ENCODE measurements around the gene NINL.
"Not testable (repeated sequence)": the region's sequence is repeated elsewhere in the genome, so short reads cannot be mapped to it uniquely, and the experiment has no call there.

NINL gene

DNA sequence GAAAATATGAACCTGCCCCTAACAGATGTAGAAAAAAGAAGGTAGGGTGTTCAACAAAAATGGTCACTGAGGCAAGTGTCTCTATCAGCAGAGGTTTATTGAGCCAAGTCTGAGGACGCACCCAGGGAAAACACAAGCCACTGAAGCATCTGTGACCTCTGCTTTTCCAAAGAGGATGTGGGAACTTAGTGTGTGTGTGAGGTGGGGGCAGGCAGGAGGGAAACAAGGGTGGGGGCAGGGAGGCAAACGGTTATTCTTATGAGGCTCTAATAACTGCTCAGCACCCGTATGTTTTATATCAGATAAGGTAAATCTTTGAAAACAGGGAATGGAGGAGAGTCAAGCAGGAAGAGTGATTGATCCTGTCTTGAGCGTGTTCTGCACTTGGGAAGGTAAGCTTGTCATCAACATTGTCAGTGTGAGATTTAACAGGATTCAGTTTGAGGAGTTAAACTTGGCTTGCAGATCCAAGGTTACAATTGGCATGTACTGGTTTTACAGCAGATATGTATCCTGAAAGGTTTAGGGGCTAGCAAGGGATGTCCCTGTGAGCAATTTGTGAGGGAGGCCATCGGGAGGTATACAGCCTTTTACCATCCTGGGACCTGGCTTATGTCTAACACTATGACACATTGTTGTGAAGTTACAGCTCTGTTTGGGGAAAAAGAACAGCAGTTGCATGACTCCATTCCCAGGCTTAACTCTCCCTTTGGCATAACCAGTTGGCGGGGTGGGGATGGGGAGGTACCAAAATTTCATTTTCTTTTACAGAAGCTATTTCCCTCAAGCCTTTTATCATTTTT is 33.7 kb downstream of the NINL start:
- no peak for DNase-seq (ENCODE audit: low read depth)

DNA sequence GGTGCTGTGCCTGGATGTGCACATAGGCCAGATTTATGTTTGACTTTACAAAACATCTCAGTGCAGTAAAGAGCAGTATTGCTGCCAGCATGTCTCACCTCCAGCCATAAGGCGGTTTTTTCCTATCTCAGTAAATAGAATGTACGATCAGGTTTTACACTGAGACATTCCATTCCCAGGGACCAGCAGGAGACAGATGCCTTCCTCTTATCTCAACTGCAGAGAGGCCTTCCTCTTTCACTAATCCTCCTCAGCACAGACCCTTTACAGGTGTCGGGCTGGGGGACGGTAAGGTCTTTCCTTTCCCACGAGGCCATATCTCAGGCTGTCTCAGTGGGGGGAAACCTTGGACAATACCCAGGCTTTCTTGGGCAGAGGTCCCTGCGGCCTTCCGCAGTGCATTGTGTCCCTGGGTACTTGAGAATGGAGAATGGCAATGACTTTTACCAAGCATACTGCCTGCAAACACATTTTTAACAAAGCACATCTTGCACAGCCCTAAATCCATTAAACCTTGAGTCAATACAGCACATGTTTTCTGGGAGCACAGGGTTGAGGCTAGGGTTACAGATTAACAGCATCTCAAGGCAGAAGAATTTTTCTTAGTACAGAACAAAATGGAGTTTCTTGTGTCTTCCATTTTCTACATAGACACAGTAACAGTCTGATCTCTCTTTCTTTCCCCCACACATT is 34.5 kb downstream of the NINL start:
- DNase-seq (ENCODE audit: low read depth): not testable (repeated sequence)

DNA sequence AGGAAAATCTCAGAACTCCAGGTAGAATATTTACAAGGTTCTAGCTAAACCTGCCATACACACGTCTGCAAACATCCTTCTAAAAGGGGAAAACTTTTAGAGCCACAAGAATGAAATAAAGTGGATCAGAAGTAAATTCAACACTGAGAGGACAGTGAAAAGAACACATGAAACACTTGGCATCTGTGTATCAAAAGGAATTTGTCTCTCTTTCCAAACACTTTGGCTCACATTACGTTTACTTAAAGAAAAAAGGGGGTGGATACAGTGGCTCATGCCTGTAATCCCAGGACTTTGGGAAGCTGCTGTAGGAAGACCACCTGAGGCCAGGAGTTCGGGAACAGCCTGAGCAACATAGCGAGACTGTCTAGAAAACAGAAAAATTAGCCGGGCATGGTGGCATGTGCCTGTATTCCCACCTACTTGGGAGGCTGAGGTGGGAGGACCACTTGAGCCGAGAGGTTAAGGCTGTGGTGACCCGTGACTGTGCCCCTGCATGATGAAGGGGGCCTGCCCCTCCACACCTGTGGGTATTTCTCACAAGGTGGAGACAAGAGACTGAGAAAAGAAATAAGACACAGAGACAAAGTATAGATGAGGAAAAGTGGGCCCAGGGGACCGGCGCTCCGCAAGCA is 35.4 kb downstream of the NINL start:
- no peak for DNase-seq (ENCODE audit: low read depth)

DNA sequence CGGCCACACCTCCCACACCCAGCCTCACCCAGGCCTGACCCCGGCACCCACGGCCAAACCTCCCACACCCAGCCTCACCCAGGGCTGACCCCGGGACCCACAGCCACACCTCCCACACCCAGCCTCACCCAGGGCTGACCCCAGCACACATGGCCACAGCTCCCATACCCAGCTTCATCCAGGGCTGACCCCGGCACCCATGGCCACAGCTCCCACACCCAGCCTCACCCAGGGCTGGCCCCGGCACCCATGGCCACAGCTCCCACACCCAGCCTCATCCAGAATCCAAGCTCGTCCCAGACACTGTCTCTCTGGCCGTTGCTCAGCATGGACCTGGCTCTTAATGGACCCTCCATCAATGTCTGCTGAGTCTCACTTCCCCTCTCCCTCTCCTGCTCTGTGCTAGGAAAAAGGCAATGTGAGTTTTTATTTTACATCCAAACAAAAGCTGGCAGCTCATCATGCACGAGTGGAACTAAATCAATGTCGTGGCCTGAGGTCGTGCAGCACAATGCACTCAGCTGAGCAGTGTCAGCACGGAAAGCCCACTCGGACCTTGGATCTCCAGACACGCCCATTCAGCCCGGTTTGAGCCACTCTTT is 36.1 kb downstream of the NINL start:
- DNase-seq (ENCODE audit: low read depth): no peak

DNA sequence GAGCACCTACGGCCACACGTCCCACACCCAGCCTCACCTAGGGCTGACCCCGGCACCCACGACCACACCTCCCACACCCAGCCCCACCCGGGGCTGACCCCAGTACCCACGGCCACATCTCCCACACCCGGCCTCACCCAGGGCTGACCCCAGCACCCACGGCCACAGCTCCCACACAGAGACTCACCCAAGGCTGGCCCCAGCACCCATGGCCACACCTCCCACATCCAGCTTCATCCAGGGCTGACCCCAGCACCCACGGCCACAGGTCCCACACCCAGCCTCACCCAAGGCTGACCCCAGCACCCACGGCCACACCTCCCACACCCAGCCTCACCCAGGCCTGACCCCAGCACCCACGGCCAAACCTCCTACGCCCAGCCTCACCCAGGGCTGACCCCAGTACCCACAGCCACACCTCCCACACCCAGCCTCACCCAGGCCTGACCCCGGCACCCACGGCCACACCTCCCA is 36.7 kb downstream of the NINL start:
- DNase-seq (ENCODE audit: low read depth): no peak

DNA sequence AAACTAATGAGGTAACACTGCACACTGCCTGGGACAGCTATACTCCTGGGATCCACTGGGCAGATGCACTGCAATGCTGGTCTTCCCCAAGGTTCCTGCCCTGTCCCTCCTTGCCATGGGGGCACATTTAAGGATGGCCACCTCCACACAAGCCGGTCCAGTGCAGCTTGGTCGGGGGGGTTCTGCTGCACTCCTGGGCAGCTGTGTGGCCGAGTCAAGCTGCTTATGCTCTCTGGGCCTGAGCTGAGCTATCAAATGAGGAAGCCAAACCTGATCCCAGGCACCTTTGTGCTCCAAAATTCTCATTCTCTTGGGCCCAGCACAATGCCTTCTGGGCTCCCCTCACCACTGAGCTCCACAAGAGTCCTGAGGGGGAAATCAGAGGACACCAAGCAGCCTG is 37.3 kb downstream of the NINL start:
- DNase-seq (ENCODE audit: low read depth): no peak

DNA sequence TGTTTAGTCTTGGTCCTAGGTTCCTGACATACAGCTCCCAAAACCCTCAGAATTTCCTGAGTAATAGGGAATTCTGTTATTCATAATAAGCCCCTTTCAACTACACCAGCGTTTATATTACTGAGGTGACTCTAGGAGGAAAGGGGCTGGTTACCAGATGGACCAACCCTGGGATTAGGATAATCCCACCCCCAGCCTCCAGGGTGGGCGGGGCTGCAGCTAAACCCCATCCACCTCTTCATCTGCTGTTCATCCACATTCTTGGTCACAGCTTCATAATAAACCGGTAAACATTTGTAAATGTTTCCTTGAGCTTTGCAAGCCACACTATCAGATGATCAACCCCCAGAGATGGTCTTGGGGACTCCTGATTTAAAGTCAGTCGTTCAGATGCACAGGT is 38.3 kb downstream of the NINL start:
- DNase-seq (ENCODE audit: low read depth): no peak

DNA sequence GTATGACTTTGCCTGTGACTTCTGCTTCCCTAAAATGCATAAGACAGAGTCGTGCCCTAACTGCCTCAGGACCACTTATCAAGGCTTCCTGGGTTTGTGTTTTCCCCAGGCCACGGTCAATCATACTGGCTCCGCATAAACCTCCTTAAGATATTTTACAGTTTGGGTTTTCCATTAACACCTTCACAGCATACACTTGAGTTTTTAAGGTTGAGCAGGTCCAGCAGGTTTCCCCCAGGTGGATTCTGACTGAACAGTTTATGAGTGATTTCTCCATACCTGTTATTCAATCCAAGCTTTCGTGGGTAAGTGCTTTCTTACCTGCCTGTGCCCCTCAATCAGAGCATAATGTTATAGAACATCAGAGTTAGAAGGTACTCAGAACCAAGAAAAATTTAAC is 39.3 kb downstream of the NINL start:
- no peak for DNase-seq (ENCODE audit: low read depth)

DNA sequence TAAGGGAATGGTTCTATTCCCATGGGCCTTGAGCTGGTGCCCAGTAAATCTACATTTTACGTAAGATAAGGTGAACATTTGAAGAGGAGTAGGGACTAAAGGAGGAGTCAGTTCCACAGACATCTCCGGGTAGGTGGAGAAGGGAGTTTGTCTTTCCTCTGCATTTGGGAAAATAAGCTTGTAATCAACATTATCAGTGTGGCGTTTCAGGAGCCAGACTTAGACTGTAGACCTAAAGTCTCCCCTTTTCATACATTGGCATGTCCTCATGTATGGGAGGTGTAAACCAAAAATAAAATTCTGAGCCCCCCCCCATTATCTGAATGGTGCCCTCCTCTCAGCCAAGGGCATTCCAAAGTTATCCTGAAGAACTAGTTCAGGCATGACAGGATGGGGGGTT is 40.2 kb downstream of the NINL start:
- no peak for DNase-seq (ENCODE audit: low read depth)

DNA sequence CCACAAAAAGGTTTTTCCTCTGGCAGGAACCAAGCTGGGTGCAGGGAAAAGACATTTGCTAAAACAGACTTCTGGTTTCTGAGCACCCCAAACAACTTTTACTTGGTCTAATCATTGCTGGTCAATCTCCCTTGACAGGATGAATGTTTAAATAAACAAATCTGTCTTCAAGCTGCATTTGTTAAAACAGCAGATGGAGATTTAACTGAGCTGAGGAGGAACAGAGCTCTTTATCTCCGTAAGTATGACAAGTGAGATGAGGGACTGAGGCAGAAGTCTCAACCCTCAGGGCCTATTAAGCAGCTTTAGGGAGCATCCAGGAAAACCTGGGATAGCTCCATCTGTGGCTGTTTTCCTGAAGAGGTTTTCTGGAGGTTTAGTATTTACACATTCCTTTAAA is 40.6 kb downstream of the NINL start:
- no peak for DNase-seq (ENCODE audit: low read depth)

DNA sequence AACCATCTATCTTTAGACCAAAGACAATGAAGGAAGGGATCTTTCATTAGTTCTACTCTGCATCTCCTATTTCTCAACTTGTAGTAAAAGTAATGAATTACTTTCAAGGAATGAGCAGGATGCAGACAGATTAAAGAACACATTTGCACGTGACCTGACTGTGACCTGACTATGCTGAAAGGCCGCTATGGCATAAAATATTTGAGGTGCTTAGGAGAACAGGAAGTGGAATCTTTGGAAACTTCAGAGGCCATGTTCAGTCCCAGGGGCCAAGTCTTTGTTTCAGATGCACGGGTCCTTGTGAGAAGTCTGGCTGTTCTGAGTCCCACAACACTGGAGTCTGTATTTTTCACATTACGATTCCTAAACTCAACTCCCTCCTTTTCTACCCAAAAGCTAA is 41.0 kb downstream of the NINL start:
- DNase-seq (ENCODE audit: low read depth): no peak

DNA sequence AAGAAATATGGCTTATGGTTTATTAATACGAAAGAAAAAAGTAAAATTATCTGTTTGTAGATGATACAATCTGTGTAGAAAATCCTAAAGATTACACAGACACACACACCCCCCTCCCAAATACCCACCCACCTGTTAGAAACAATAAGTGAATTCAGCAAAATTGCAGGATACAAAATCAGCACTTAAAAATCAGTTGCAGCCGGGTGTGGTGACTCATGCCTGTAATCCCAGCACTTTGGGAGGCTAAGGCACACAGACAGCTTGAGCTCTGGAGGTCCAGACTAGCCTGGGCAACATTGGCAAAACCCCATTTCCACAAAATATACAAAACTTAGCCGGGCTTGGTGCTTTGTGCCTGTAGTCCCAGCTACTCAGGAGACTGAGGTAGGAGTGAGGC is 42.3 kb downstream of the NINL start:
- DNase-seq (ENCODE audit: low read depth): no peak

DNA sequence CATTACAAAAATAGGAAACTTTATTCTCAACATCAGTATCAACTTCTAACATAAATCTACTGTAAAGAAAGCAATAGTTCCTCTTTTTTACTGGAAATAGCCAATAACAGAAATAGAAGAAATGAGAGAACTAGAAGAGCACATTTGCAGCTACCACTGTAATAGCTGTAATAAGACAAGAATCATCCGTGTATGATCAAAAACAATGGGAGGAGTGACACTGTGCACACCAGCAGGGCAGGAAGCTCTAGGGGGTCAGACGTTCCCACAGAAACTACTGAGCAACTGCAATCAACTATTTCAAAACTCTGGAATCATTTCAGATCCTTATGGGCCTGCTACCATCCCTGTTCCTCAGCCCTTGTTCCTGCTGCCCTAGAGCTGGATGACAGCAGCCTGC is 43.7 kb downstream of the NINL start:
- DNase-seq (ENCODE audit: low read depth): no peak

DNA sequence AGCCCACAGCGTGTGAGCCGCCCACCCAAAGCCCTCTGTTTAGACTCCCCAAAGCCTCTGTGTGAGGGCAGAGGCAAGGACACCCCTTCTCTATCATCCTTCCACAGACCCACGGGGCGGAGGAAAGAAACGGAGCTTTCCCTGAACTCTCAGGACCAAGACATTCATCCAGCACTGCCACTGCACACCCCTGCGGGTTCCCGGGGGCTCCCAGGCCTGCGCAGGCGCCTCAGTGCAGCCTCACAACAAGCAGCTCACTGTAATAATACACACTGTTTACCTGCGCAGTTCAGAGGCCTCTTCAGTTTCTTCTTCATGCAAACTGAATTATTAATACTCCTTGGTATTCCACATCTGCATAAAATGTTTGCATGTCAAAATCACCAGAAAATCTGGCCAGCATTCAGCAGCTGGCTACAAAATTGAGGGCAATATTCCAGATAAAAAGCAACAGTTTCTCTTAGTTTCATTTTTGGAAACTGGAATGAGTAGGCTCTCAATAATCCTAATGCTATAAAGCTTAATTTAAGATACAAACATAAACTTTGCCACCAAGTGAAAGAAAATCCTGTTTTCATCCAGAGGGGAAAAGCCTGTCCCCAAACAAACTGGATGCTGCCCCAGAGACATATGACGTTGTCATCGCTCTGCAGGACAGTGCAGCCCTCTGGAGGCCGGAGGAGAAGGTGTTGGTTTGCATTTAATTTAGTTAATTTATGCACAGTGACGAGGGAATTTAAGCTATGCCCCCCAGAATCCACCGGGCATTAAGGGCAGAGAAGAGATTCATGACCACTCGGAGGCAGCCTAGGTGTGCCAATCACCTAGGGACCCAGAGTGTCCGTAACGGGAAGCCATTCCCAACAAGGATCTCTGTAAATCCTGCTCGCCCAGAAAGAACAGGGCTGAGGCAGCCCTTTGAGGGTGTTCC is 45.3 kb downstream of the NINL start:
- no peak for DNase-seq (ENCODE audit: low read depth)

DNA sequence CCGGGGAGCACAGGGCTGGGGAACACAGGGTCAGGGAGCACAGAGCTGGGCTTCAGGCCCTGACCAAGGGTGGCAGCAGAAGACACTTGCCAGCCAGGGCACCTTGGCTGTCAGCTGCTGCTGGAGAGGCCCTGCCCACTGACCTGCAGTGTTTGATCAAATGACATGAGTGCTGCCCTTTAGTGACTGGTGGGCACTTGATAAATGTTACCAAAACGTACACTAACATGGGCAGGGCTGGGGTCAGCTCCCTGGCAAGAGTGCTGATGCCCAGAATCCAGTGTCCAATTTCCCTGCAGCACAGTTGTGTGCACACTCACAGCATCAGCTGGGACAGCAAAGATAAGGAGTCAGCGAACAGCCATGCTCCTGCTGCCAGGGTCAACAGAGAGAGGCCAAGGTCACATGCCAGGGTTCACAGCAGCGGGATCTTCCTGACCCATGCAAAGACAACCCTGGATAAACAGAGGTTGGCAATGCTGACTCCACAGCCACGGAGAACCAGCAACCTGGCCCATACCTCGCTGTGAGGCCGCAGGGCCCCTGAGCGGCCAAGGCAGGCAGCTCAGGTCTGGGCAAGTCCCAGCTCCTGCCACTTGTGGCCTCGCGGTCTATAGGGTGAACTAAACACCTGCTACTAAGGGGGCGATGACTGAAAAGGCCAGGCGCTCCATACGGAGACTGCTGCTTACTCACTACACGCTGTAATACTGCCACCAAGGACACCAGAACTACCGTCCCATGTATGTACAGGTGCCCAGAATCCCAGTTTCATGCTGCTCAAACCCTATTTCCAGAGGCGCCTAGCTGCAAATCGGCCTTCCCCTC is 46.3 kb downstream of the NINL start:
- no peak for DNase-seq (ENCODE audit: low read depth)

DNA sequence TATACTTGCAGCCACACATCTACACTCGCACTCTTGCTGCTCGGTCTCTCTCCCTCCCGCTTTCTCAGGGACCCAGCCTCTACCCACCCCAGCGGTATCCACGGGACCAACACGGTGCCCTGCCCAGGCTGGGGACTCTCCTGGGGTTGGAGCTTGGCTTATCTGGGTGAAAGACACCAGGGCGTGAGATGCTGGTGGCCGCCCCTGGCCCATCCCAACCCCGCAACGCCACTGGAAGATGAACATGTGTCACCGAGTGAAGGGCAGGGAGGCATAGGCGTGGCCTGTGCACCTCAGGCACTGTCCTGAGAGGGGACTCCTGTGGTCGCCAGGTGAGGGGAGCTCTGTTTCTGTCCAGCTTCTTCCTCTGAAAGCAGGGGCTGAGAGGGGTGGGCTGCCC is 47.4 kb downstream of the NINL start:
- no peak for DNase-seq (ENCODE audit: low read depth)

DNA sequence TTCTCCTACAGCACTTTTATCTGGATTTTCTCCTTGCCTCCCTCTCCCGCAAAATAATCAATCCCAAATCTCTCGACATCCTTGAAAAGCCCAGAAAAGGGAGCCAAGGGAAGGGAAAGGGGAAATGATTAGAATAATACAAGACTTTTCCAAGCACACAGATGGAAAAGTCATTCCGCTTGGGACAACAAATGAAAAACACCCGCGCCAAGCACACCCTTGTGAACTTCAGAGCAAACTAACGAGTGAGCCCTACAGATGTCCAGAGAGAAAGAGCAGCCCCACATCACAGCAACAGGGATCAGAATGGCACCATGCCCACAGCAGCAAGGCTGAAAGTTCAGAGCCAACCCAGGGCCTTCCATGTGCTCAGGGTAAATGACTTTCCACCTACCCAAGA is 49.6 kb downstream of the NINL start:
- DNase-seq (ENCODE audit: low read depth): no peak

DNA sequence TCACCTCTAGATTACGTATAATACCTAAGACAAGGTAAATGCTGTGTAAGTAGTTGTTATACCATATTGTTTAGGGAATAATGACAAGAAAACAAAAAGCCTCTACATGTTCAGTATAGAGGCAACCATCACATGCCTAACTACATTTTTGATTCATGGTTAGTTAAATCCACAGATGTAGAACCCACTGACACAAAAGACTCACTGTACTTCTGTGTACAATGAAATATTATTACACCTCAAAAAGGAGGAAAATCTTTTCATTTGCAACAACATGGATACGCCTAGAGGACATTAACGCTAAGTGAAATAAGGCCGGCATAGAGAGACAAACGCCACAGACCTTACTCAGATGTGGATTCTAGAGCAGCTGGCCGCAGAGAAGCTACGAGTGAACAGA is 50.5 kb downstream of the NINL start:
- DNase-seq (ENCODE audit: low read depth): no peak

DNA sequence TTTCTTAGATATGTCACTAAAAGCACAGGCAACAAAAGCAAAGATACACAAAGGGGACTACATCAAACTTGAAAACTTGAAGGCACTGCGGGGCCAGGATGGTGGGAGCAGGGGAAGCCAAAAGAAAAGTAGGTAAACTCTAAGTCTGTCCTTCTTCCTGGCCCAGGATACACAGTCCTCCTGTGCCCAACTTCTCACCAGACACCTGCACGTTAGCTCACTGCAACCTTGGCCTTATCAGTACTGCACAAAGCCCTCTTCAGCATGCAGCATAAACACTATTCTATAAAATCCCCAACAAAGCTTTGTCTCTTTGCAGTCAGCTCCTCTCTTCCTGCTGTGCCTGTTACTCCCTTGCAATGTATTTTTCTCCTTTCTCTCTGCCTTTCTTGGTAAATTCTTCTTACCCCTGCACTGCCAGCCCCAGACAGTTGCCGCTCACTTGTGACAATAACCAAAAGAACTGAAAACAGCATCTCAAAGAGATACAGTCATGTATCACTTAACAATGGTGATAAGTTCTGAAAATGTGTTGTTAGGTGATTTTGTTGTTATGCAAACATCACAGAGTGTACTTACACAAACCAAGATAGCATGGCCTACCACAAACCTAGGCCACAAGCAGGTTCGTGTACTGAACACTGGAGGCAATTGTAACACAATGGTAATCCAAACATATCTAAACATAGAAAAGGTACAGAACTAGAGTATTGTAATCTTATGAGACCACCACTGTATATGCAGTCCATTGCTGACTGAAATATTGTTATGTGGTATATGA is 51.2 kb downstream of the NINL start:
- DNase-seq (ENCODE audit: low read depth): no peak

DNA sequence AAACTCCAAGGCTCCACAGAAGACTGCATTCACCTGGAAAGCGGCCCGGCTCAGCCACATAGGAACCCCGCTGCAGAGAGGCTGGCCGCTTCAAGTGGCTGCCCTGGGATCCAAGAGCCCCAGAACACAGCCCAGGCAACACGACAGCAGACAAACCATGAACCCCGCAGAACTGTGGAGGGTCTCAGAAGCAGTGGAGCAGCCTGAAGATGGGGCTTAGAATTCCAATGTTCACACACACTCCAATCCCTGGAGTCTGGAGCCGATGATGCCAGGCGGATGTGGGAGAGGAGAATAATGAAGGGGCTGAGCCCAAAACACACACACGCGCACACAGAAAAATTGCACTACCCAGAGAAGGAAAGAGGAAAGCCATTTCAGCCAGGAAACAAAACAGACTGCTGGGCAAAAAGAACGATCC is 52.4 kb downstream of the NINL start:
- DNase-seq (ENCODE audit: low read depth): no peak

All from activated T-cell treated with anti-CD3 and anti-CD28 coated beads for 1 hour (primary cell).